GM06990 (cell line): ENCODE data around the gene ATOH8.

Experiments used
- DNase-seq: peaks from one replicate; pipeline ENCODE4 v3.0.0-alpha.2; 2011; ENCODE audit not compliant: insufficient read length; ENCODE audit errors: extremely low read depth
- H3K27me3 ChIP-seq: replicated peaks from 2 replicates; pipeline ENCODE4 v1.6.0; 2011; ENCODE audit warnings: low read length; ENCODE audit not compliant: control insufficient read depth, insufficient read depth
- H3K36me3 ChIP-seq: 2 replicates; pipeline ENCODE4 v1.5.1; 2011; ENCODE audit warnings: low read length; ENCODE audit not compliant: control insufficient read depth, insufficient read depth
- H3K4me3 ChIP-seq: replicated peaks from 2 replicates; pipeline ENCODE4 v1.5.1; 2011; ENCODE audit warnings: low read depth, mild to moderate bottlenecking, control low read depth, low read length
- TF ChIP-seq, protein P1 (sequence below): IDR thresholded peaks from 2 replicates; pipeline ENCODE4 v1.5.1; 2011; ENCODE audit warnings: low read length, control low read depth, mild to moderate bottlenecking, inconsistent platforms; ENCODE audit not compliant: insufficient read depth, poor library complexity, severe bottlenecking

Gene ATOH8

DNA sequence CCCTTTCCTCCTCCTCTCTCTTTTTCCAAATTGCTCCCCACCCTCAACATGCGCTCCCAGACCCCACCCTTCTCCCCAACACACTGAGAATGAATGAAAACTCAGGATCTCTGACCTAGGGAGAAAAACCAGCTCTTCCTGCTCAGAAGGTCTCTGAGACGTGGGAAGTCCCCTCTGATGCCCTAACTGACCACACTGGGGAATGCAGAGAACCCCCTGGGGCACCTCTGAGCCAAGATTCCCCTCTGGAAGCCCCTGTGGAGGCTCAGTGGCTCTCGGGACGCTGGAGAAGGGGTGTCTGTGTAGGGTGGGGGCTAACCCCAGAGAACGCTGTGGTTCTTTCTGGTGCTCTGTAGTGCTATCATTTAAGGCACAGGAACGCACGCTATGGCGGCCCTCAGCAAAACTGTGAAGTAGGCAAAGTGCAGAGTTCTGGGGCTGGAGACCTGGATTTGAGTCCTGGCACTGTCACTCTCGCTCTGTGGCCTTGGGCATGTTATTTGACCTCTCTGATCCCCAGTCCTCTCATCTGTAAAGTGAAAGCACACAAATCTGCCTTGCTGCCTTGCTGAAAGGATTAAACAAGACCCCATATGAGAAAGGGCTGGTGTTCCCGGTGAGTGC is 17.1 kb downstream of the ATOH8 start:
- no peak for DNase-seq
- Histone ChIP-seq H3K27me3 (peaks cover 6% of the 10 kb centered on the region), H3K4me3 (no peak overlapping the region), H3K36me3 (no peaks in the 10 kb centered on the region)
- TF ChIP-seq, protein P1, sequence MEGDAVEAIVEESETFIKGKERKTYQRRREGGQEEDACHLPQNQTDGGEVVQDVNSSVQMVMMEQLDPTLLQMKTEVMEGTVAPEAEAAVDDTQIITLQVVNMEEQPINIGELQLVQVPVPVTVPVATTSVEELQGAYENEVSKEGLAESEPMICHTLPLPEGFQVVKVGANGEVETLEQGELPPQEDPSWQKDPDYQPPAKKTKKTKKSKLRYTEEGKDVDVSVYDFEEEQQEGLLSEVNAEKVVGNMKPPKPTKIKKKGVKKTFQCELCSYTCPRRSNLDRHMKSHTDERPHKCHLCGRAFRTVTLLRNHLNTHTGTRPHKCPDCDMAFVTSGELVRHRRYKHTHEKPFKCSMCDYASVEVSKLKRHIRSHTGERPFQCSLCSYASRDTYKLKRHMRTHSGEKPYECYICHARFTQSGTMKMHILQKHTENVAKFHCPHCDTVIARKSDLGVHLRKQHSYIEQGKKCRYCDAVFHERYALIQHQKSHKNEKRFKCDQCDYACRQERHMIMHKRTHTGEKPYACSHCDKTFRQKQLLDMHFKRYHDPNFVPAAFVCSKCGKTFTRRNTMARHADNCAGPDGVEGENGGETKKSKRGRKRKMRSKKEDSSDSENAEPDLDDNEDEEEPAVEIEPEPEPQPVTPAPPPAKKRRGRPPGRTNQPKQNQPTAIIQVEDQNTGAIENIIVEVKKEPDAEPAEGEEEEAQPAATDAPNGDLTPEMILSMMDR = no peak

DNA sequence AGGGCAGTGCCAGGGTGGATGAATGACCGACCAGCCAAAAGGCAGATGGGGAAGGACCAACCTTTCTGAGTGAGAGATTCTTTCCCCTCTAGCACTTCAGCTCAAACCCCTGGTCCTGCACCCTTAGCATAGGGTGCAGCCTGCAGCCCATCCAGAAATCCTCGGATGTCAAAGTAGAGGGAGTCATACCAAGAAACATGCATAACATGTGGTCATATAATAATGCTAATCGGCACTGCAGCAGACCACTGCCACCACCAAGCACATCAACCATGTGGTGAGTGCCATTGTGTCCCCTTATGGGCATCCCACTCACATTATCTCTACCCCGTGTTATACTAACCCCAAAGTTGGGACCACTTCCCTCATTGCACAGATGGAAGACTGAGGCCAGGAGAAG is 17.7 kb downstream of the ATOH8 start:
- TF ChIP-seq, protein P1 = no peak
- DNase-seq = no peak
- Histone ChIP-seq H3K36me3 (no peaks in the 10 kb centered on the region), H3K4me3 (no peak overlapping the region), H3K27me3 (peaks cover 4% of the 10 kb centered on the region)

- DNase-seq = no peak
- peaks cover 4% of the 10 kb centered on the region for H3K27me3 ChIP-seq
- H3K36me3 ChIP-seq = no peaks in the 10 kb centered on the region
- H3K4me3 ChIP-seq = no peak overlapping the region
- TF ChIP-seq, protein P1 = no peak
Measured at GRCh38 chr2:85772019-85772745, 18.4 kb downstream of the ATOH8 start.

- TF ChIP-seq, protein P1 = no peak
- no peak for DNase-seq
- no peak overlapping the region for H3K4me3 ChIP-seq
Measured at GRCh38 chr2:85772841-85773491, 19.2 kb downstream of the ATOH8 start.

GRCh38 chr2:85773692-85774091 is 19.9 kb downstream of the ATOH8 start:
- Histone ChIP-seq H3K4me3 (no peak overlapping the region), H3K27me3 (peaks cover 3% of the 10 kb centered on the region), H3K36me3 (no peaks in the 10 kb centered on the region)
- DNase-seq = no peak
- TF ChIP-seq, protein P1 = no peak

More at GRCh38 chr2:85772841-85773491, 19.2 kb downstream of the ATOH8 start:
- peaks cover 3% of the 10 kb centered on the region for H3K27me3 ChIP-seq
- no peaks in the 10 kb centered on the region for H3K36me3 ChIP-seq
